NCI-H2107 (cell line): ENCODE results near the gene UBTD1.
"Not testable (repeated sequence)": the region's sequence is repeated elsewhere in the genome, so short reads cannot be mapped to it uniquely, and the experiment has no call there.

Experiments
- DNase-seq: peaks from one replicate; lab custom pipeline; 2025; lab: John Stamatoyannopoulos, UW

UBTD1 gene

GRCh38 chr10:97498841-97499560 lies at the start of gene UBTD1:
UBTD1 (plus strand) TSS chr10:97498924; CDS start chr10:97499204, 280 bp downstream.
- no peak for DNase-seq

GRCh38 chr10:97450828-97451227 lies 47.9 kb upstream of the UBTD1 start:
- DNase-seq = no peak

GRCh38 chr10:97451605-97452004 lies 47.1 kb upstream of the UBTD1 start:
- no peak for DNase-seq

GRCh38 chr10:97452352-97452751 lies 46.4 kb upstream of the UBTD1 start:
- no peak for DNase-seq

GRCh38 chr10:97454330-97455036 lies 44.2 kb upstream of the UBTD1 start:
- no peak for DNase-seq

- DNase-seq = no peak
Measured at GRCh38 chr10:97456034-97456685, 42.6 kb upstream of the UBTD1 start.

GRCh38 chr10:97456686-97457065 lies 42.0 kb upstream of the UBTD1 start:
- no peak for DNase-seq

GRCh38 chr10:97459111-97459510 lies 39.6 kb upstream of the UBTD1 start:
- DNase-seq = no peak

- no peak for DNase-seq
Measured at GRCh38 chr10:97459933-97460332, 38.8 kb upstream of the UBTD1 start.

GRCh38 chr10:97462309-97462708 lies 36.4 kb upstream of the UBTD1 start:
- DNase-seq = no peak

GRCh38 chr10:97463363-97464132 lies 35.2 kb upstream of the UBTD1 start:
- DNase-seq = peak; percentile 17

- no peak for DNase-seq
Measured at GRCh38 chr10:97464226-97464625, 34.5 kb upstream of the UBTD1 start.

GRCh38 chr10:97465982-97466381 lies 32.7 kb upstream of the UBTD1 start:
- DNase-seq = no peak

- no peak for DNase-seq
Measured at GRCh38 chr10:97466755-97467154, 32.0 kb upstream of the UBTD1 start.

- DNase-seq = no peak
Measured at GRCh38 chr10:97468162-97468561, 30.6 kb upstream of the UBTD1 start.

- not testable (repeated sequence) for DNase-seq
Measured at GRCh38 chr10:97468781-97469180, 29.9 kb upstream of the UBTD1 start.

GRCh38 chr10:97474918-97475317 lies 23.8 kb upstream of the UBTD1 start:
- no peak for DNase-seq

GRCh38 chr10:97475936-97476594 lies 22.7 kb upstream of the UBTD1 start:
- no peak for DNase-seq

- DNase-seq = not testable (repeated sequence)
Measured at GRCh38 chr10:97479410-97479809, 19.3 kb upstream of the UBTD1 start.

- no peak for DNase-seq
Measured at GRCh38 chr10:97479939-97480338, 18.8 kb upstream of the UBTD1 start.

GRCh38 chr10:97481071-97481470 lies 17.7 kb upstream of the UBTD1 start:
- no peak for DNase-seq

GRCh38 chr10:97482381-97482780 lies 16.3 kb upstream of the UBTD1 start:
- DNase-seq = no peak
